Activated CD4-positive, alpha-beta T cell treated with anti-CD3 and anti-CD28 coated beads for 36 hours (primary cell): ENCODE measurements around the gene ZCCHC14. TPM values are rescaled to one million over a fixed set of nuclear protein-coding genes. Genes with fewer than 3 reads are reported as not detected.
A peak's percentile ranks its signal among the peaks of the same experiment; 100 is the strongest.

Experiments used
- ATAC-seq: fragments of 200-7000 bp; cut with Tn5 transposase; one replicate; pipeline ENCODE4 v1.10.0; 2021; ENCODE audit warnings: mild to moderate bottlenecking, moderate library complexity
- CTCF ChIA-PET: fragments of 350-600 bp; sonication (Branson Sonifier 250); formaldehyde crosslinking; loops from one replicate; lab custom pipeline; 2021; ENCODE audit warnings: antibody characterized with exemption; lab: Charles Lee
- POLR2A ChIA-PET: fragments of 350-600 bp; sonication (Branson Sonifier 250); formaldehyde crosslinking; loops from one replicate; lab custom pipeline; 2021; ENCODE audit warnings: antibody characterized with exemption, inconsistent platforms; lab: Charles Lee
- DNase-seq: peaks from one replicate; pipeline ENCODE4 v3.0.0-alpha.2; 2020
- H3K27ac Mint-ChIP-seq: one replicate; pipeline ENCODE4 v1.8.0; 2021; ENCODE audit warnings: mixed read lengths
- H3K27me3 Mint-ChIP-seq: one replicate; pipeline ENCODE4 v1.8.0; 2021; ENCODE audit warnings: mixed read lengths
- H3K36me3 Mint-ChIP-seq: one replicate; pipeline ENCODE4 v1.8.0; 2021; ENCODE audit warnings: low read depth, mixed read lengths
- H3K4me1 Mint-ChIP-seq: one replicate; pipeline ENCODE4 v1.8.0; 2021; ENCODE audit warnings: mixed read lengths
- H3K4me3 Mint-ChIP-seq: one replicate; pipeline ENCODE4 v1.8.0; 2021; ENCODE audit warnings: mild to moderate bottlenecking, moderate library complexity, mixed read lengths
- H3K9me3 Mint-ChIP-seq: one replicate; pipeline ENCODE4 v1.8.0; 2021; ENCODE audit warnings: low read depth, mixed read lengths
- intact Hi-C, 2 experiments: fragments of 100-400 bp; cut with DNase I in 1 of 2; cut with micrococcal nuclease in 1 of 2; formaldehyde crosslinking; loops; one replicate each; pipeline versions ENCODE4 v1.14.2 to v1.15.1; 2022 to 2024; cut with DNase I, micrococcal nuclease
- total RNA-seq, 2 experiments: library from RNA; stranded (reverse); gene quantifications; one replicate each; pipeline ENCODE4 v1.2.3, GENCODE V29; 2021

Gene ZCCHC14
- total RNA-seq, 2 experiments from 2014 or later, result 10.1 to 12.9 TPM

GRCh38 chr16:87472142-87472778, 20.6 kb downstream of the ZCCHC14 start:
- intact Hi-C loops, result no loop called here
- H3K36me3 Mint-ChIP-seq, result no peaks in the 10 kb centered on the region

GRCh38 chr16:87471278-87472141, 21.3 kb downstream of the ZCCHC14 start:
- Mint-ChIP-seq H3K36me3 (no peaks in the 10 kb centered on the region), H3K27me3 (no peaks in the 10 kb centered on the region), H3K4me1 (peaks cover 29% of the 10 kb centered on the region), H3K4me3 (no peak overlapping the region), H3K27ac (no peak overlapping the region), H3K9me3 (no peaks in the 10 kb centered on the region)
- POLR2A ChIA-PET, result no interaction called here
- intact Hi-C loops, result no loop called here
- CTCF ChIA-PET, result no interaction called here
- DNase-seq (no peak), ATAC-seq (no peak)

More at GRCh38 chr16:87472142-87472778, 20.6 kb downstream of the ZCCHC14 start:
- Mint-ChIP-seq H3K27me3 (no peaks in the 10 kb centered on the region), H3K4me3 (no peak overlapping the region), H3K27ac (no peak overlapping the region), H3K9me3 (no peaks in the 10 kb centered on the region), H3K4me1 (peaks cover 23% of the 10 kb centered on the region)
- no peak for DNase-seq
- ATAC-seq, result no peak
- POLR2A ChIA-PET, result no interaction called here
- CTCF ChIA-PET, result no interaction called here

GRCh38 chr16:87470332-87470731, 22.5 kb downstream of the ZCCHC14 start:
- ChIA-PET CTCF (no interaction called here), POLR2A (no interaction called here)
- H3K27ac Mint-ChIP-seq, result peak overlapping the region; percentile 4
- intact Hi-C loops, result no loop called here
- no peaks in the 10 kb centered on the region for H3K36me3 Mint-ChIP-seq
- no peaks in the 10 kb centered on the region for H3K9me3 Mint-ChIP-seq
- H3K4me3 Mint-ChIP-seq, result no peak overlapping the region
- no peak for DNase-seq
- ATAC-seq, result no peak
- H3K27me3 Mint-ChIP-seq, result no peaks in the 10 kb centered on the region
- H3K4me1 Mint-ChIP-seq, result peaks cover 28% of the 10 kb centered on the region

GRCh38 chr16:87469169-87469568, 23.7 kb downstream of the ZCCHC14 start:
- ChIA-PET POLR2A (no interaction called here), CTCF (no interaction called here)
- intact Hi-C loops, result no loop called here
- Mint-ChIP-seq H3K9me3 (no peaks in the 10 kb centered on the region), H3K4me3 (no peak overlapping the region), H3K36me3 (no peaks in the 10 kb centered on the region), H3K4me1 (peaks cover 35% of the 10 kb centered on the region), H3K27ac (no peak overlapping the region), H3K27me3 (no peaks in the 10 kb centered on the region)
- ATAC-seq (no peak), DNase-seq (no peak)

- no peak for DNase-seq
- Mint-ChIP-seq H3K36me3 (no peaks in the 10 kb centered on the region), H3K27ac (no peak overlapping the region), H3K4me1 (peaks cover 41% of the 10 kb centered on the region), H3K9me3 (no peaks in the 10 kb centered on the region), H3K4me3 (no peak overlapping the region), H3K27me3 (no peaks in the 10 kb centered on the region)
- ChIA-PET CTCF (no interaction called here), POLR2A (no interaction called here)
- ATAC-seq, result no peak
- intact Hi-C loops, result no loop called here
These were observed 24.3 kb downstream of the ZCCHC14 start for GRCh38 chr16:87468550-87468949.

GRCh38 chr16:87466975-87467501, 25.8 kb downstream of the ZCCHC14 start:
- CTCF ChIA-PET, result no interaction called here
- intact Hi-C loops, result no loop called here

GRCh38 chr16:87465879-87466278, 26.9 kb downstream of the ZCCHC14 start:
- DNase-seq, result no peak
- no peak for ATAC-seq
- no peak overlapping the region for H3K4me3 Mint-ChIP-seq
- CTCF ChIA-PET, result interaction anchor here (0.6 to 1.1 kb wide), 3 partner anchors 20 to 170 kb away, joined by 3 to 4 read pairs (median 3); no protein-coding TSS in a partner anchor
- peaks cover 49% of the 10 kb centered on the region for H3K4me1 Mint-ChIP-seq
- H3K27me3 Mint-ChIP-seq, result no peaks in the 10 kb centered on the region
- H3K36me3 Mint-ChIP-seq, result no peaks in the 10 kb centered on the region
- no peaks in the 10 kb centered on the region for H3K9me3 Mint-ChIP-seq
- POLR2A ChIA-PET, result interaction anchor here (0.7 kb wide), 1 partner anchor 73 kb away, joined by 3 read pairs; no protein-coding TSS in a partner anchor
- H3K27ac Mint-ChIP-seq, result no peak overlapping the region
- intact Hi-C loops, result loop anchor here in 1 of 2 experiments (2.0 kb wide), 1 partner anchor 21 kb away; no protein-coding TSS in a partner anchor

More at GRCh38 chr16:87466975-87467501, 25.8 kb downstream of the ZCCHC14 start:
- H3K27ac Mint-ChIP-seq, result no peak overlapping the region
- H3K4me1 Mint-ChIP-seq, result peaks cover 48% of the 10 kb centered on the region
- ATAC-seq (no peak), DNase-seq (no peak)
- H3K9me3 Mint-ChIP-seq, result no peaks in the 10 kb centered on the region
- no peaks in the 10 kb centered on the region for H3K36me3 Mint-ChIP-seq
- no peaks in the 10 kb centered on the region for H3K27me3 Mint-ChIP-seq
- no peak overlapping the region for H3K4me3 Mint-ChIP-seq
- POLR2A ChIA-PET, result no interaction called here

GRCh38 chr16:87465306-87465705, 27.5 kb downstream of the ZCCHC14 start:
- ATAC-seq, result peak; percentile 39
- peak; percentile 58 for DNase-seq
- Mint-ChIP-seq H3K36me3 (no peaks in the 10 kb centered on the region), H3K27ac (peak overlapping the region; percentile 90), H3K9me3 (no peaks in the 10 kb centered on the region), H3K4me1 (peaks cover 46% of the 10 kb centered on the region), H3K27me3 (no peaks in the 10 kb centered on the region), H3K4me3 (peak overlapping the region; percentile 60)
- CTCF ChIA-PET, result interaction anchor here (0.6 to 1.4 kb wide), 5 partner anchors 20 to 170 kb away, joined by 3 to 5 read pairs (median 3); no protein-coding TSS in a partner anchor
- intact Hi-C loops, result loop anchor here in 1 of 2 experiments (2.0 kb wide), 1 partner anchor 21 kb away; no protein-coding TSS in a partner anchor
- POLR2A ChIA-PET, result interaction anchor here (1.8 kb wide), 1 partner anchor 67 kb away, joined by 5 read pairs; no protein-coding TSS in a partner anchor

- ChIA-PET CTCF (interaction anchor here (0.6 to 1.4 kb wide), 7 partner anchors 27 to 410 kb away, joined by 3 to 5 read pairs (median 3); no protein-coding TSS in a partner anchor), POLR2A (interaction anchor here (1.2 to 1.8 kb wide), 2 partner anchors 28 to 66 kb away, joined by 3 to 5 read pairs; no protein-coding TSS in a partner anchor)
- H3K4me3 Mint-ChIP-seq, result peak overlapping the region; percentile 60
- no peaks in the 10 kb centered on the region for H3K9me3 Mint-ChIP-seq
- peaks cover 46% of the 10 kb centered on the region for H3K4me1 Mint-ChIP-seq
- ATAC-seq, result peak; percentile 77
- DNase-seq, result peak; percentile 73
- H3K27ac Mint-ChIP-seq, result peak overlapping the region; percentile 90
- intact Hi-C loops, result loop anchor here (1.0 to 2.0 kb wide), 3 partner anchors 21 to 29 kb away; partner anchors contain the start of gene ZCCHC14 (in 1 of the 2)
- H3K27me3 Mint-ChIP-seq, result no peaks in the 10 kb centered on the region
- no peaks in the 10 kb centered on the region for H3K36me3 Mint-ChIP-seq
These were observed 28.0 kb downstream of the ZCCHC14 start for GRCh38 chr16:87464691-87465300.

GRCh38 chr16:87463722-87464690, 28.8 kb downstream of the ZCCHC14 start:
- DNase-seq (peak; percentile 69), ATAC-seq (peak; percentile 79)
- ChIA-PET POLR2A (interaction anchor here (1.2 to 1.8 kb wide), 2 partner anchors 27 to 65 kb away, joined by 3 to 5 read pairs; no protein-coding TSS in a partner anchor), CTCF (interaction anchor here (0.9 to 1.4 kb wide), 6 partner anchors 10 to 410 kb away, joined by 3 to 5 read pairs (median 4); no protein-coding TSS in a partner anchor)
- Mint-ChIP-seq H3K36me3 (peaks cover under 1% of the 10 kb centered on the region), H3K4me3 (peak overlapping the region; percentile 60), H3K27me3 (no peaks in the 10 kb centered on the region), H3K9me3 (no peaks in the 10 kb centered on the region), H3K4me1 (peaks cover 46% of the 10 kb centered on the region), H3K27ac (peak overlapping the region; percentile 90)
- intact Hi-C loops, result loop anchor here (1.0 to 2.0 kb wide), 3 partner anchors 21 to 29 kb away; partner anchors contain the start of gene ZCCHC14 (in 1 of the 2)
